ENCODE measurements around the gene OLFML1.

OLFML1 gene

DNA sequence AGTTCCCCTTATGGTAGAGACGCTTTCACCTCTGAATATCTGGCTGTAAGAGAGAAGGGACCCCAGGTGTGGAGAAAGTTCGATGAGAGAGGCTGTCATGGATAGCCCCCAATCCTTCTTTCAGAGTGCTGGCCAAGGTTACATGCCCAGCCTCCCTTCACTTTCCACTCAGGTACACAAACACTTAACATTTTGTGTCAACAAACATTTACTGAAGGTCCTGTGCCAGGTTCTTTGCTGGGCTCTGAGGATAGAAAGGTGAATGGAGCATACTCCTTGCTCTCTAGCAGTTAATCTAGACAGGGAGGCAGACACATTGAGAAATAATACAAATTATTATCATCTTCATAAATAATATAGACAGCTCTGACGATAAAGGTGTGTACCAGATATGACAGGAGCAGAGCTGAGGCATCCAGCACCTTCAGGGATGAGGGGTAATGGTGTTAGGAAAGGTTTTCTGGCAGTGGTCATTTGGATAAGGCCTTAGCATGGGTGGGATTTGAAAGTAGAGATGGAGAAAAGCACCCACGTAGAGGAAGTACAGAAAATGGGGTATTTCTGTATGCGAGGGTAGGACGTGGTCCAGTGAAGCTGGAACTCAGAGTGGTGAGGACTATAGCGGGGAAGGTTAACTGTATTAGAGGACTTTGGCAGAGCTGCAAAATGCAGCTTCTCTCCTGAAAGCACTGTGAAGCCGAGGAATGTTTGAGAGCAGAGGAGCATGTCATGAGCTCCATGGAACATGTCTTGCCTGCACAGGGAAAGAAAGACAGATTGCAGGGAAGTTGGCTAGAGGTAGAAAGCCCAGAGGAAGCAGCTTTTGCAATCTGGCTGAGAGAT is 48.1 kb downstream of the OLFML1 start:
- DNase-seq: no peak

GRCh38 chr11:7534042-7534378 is 48.7 kb downstream of the OLFML1 start:
- no peak for DNase-seq

DNA sequence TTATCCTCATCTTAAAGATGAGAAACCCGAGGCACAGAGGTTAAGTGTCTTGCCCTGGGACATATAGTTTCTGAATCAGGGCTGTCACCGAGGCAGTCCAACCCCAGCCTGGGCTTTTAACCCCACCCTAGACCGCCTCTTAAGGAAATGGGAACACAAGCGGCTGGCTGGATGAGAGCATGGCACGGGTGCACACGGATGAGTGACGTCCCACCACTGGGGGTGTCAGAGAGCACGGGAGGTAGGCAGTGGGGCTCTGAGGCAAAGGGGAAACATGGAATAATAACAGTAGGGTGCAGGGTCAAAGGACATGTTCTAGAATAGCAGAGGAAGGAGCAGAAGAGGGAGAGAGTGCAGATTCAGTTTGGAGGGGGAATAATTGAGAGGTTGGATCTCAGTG is 50.8 kb downstream of the OLFML1 start:
- DNase-seq: no peak

- no peak for DNase-seq
These were observed 52.0 kb downstream of the OLFML1 start for GRCh38 chr11:7537265-7537664.

DNA sequence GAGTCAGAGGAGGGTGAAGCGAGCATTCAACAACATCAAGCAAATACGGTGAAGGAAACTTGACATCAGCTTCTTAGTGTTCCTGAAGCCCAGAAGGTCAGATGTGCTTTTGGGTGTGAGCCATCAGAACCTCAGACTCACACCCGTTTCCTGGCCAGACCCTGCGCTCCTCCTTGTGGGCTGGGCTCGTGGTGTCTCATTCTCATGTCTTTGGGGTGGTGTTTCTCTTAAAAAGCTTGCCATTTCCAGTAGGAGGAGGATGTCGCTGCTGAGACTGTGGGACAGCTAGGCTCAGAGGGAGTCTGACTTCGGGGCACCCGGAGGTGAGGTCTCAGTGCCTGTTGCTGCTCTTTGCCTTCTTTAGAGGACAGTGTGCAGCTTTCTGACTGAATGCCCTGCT is 52.7 kb downstream of the OLFML1 start:
- DNase-seq: no peak

- DNase-seq: no peak
These were observed 53.5 kb downstream of the OLFML1 start for GRCh38 chr11:7538466-7539454.

GRCh38 chr11:7540830-7541555 is 55.7 kb downstream of the OLFML1 start:
- DNase-seq: no peak

GRCh38 chr11:7543302-7543701 is 58.0 kb downstream of the OLFML1 start:
- DNase-seq: no peak

- DNase-seq: no peak
These were observed 58.7 kb downstream of the OLFML1 start for GRCh38 chr11:7544021-7544420.

DNA sequence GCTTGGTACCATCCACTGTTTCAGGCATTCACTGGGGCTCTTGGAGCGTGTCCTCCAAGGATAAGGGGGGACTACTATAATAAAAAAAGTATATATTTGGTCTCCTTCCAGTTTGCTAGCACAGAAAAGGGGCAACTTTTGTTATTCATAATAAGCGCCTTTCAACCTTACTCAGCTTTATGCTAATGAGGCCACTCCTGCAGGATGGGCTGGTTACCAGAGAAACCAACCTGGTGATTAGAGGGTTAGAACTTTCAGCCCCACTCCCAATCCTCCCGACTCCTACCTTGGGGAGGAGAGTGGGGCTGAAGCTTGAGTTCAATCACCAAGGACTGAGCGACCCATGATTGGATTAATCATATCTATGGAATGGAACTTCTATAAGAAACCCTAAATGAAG is 60.3 kb downstream of the OLFML1 start:
- DNase-seq: no peak

DNA sequence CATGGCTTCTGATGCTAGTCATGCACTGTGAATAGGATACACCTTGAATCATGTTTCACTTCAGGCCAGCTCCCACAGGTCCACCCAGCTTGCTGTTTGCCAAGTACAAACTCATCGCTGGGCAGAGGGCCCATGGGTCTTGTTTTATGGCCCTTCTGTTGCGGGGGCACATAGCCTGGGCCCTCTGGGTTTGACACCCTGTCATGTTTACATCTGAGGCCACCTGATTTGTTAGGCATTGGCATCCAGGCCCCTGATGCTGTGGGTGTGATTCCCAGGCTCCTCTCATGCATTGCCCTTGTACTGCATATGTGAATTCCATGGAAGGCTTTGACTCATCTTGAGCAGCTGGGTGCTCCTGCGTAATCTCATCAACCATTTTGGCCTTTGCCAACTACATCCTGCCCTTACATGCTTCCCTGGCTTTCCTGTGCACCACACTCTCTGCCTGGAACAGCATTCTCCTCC is 61.1 kb downstream of the OLFML1 start:
- no peak for DNase-seq

DNA sequence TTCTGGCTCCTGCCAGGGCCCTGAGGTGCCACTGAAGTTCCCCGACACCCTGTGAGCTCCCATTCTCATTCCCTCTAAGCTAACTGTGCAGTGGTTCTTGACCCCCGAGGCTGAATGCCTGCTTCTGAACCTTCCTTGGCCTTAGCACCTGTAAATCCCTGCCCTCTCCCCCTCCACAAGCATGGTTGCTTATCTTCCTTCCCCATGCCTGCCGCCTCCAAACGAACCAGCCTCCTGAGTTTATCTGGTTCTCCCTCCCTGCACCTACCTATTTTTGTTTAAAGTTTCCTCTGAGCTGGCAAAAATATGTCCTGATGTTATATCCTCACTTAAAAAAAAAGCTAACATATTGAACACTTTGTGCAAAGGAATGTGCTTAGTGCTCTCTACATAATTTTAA is 62.4 kb downstream of the OLFML1 start:
- no peak for DNase-seq

- DNase-seq: no peak
These were observed 63.5 kb downstream of the OLFML1 start for GRCh38 chr11:7548659-7549274.

- DNase-seq: no peak
These were observed 64.4 kb downstream of the OLFML1 start for GRCh38 chr11:7549681-7550080.

DNA sequence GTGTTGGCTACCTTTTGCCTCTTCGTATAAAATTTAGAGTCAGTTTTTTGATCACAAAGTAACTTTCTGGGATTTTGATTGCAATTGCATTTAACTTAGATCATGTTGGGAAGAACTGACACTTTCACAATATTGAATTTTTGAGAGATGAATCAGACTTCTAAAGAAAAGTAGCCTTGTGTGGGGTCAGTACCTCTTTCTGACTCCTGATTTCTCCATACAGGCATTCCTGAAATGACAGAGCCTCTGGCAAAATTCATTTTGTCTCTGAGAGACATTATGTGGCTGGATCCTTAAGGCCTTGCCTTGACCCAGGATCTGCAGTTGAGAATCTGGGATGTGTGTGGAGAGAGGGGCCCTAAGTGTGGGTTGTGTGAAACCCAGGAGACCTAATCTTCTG is 66.3 kb downstream of the OLFML1 start:
- no peak for DNase-seq

GRCh38 chr11:7552666-7553065 is 67.4 kb downstream of the OLFML1 start:
- no peak for DNase-seq

- no peak for DNase-seq
These were observed 69.9 kb downstream of the OLFML1 start for GRCh38 chr11:7555052-7555699.

DNA sequence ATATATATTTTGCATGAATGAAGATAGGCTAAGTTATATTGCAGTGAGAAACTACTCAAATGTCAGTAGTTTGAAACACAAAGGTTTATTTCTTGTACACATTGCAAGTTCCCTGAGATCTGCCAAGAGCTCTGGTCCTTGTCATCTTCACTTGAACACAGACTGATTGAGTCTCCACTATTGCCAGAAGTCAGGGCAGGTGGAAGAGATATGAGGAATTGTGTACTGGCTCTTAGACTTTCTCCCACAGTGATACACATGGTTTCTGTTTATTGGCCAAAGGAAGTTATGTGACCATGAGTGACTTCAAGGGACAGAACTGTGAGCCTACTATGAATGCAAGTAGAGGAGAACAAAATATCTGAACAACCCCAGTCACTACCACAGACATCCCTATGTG is 72.7 kb downstream of the OLFML1 start:
- DNase-seq: no peak

GRCh38 chr11:7559398-7560283 is 74.3 kb downstream of the OLFML1 start:
- no peak for DNase-seq
